SK-N-SH (cell line): ENCODE data around the gene RAMP3. TPM values are rescaled to one million over a fixed set of nuclear protein-coding genes. Genes with fewer than 3 reads are reported as not detected.

ENCODE experiments used
- CTCF ChIA-PET: fragments of 300-600, 350-600 bp; formaldehyde crosslinking; extraction: SDS; loops from one replicate; lab custom pipeline; 2021; lab: Yijun Ruan, JAX
- POLR2A ChIA-PET: fragments of 350-600 bp; sonication (Branson Sonifier 250); formaldehyde crosslinking; extraction: SDS; loops from one replicate; lab custom pipeline; 2020; ENCODE audit warnings: antibody characterized with exemption, inconsistent platforms; lab: Yijun Ruan, JAX
- DNase-seq: peaks from one replicate; pipeline ENCODE4 v3.0.0; 2012
- H2AFZ ChIP-seq: fragments of 200-600 bp; sonication (generic); 2 replicates; pipeline ENCODE4 v1.8.1; 2016; ENCODE audit warnings: antibody characterized with exemption, mild to moderate bottlenecking, low read depth
- H3F3A ChIP-seq: fragments of 200-600 bp; sonication (generic); replicated peaks from 2 replicates; pipeline ENCODE3; 2016; ENCODE audit warnings: antibody characterized with exemption, mild to moderate bottlenecking; ENCODE audit not compliant: insufficient read depth
- H3K27ac ChIP-seq, 2 experiments: fragments of 200-500 bp in 1 of 2; fragments of 200-600 bp in 1 of 2; sonication (Bioruptor generic) in 1 of 2; sonication (generic), shearing (Covaris generic) in 1 of 2; 2 replicates each; pipeline versions ENCODE4 v1.5.1 to v1.6.1; 2014 to 2016; ENCODE audit warnings: low read depth in 2 of 2, inconsistent platforms in 1 of 2, low read length in 1 of 2, mild to moderate bottlenecking in 1 of 2, mixed read lengths in 1 of 2
- H3K27me3 ChIP-seq: fragments of 200-600 bp; sonication (generic), shearing (Covaris generic); 2 replicates; pipeline ENCODE4 v1.6.1; 2016; ENCODE audit warnings: mixed run types; ENCODE audit not compliant: insufficient read depth
- H3K36me3 ChIP-seq, 2 experiments: fragments of 200-500 bp in 1 of 2; fragments of 200-600 bp in 1 of 2; sonication (Bioruptor generic) in 1 of 2; sonication (generic) in 1 of 2; replicated peaks in 1 of 2; 2 replicates each; pipeline versions ENCODE3 to v1.5.1; 2014 to 2016; ENCODE audit warnings: low read length in 1 of 2, mild to moderate bottlenecking in 1 of 2; ENCODE audit not compliant: insufficient read depth in 2 of 2, control insufficient read depth in 1 of 2
- H3K4me1 ChIP-seq, 2 experiments: fragments of 200-500 bp in 1 of 2; fragments of 200-600 bp in 1 of 2; sonication (Bioruptor generic) in 1 of 2; sonication (generic), shearing (Covaris generic) in 1 of 2; 2 replicates each; pipeline versions ENCODE4 v1.5.1 to v1.6.1; 2014 to 2016; ENCODE audit warnings: low read depth in 1 of 2, low read length in 1 of 2, mixed run types in 1 of 2; ENCODE audit not compliant: insufficient read depth in 2 of 2, control insufficient read depth in 1 of 2
- H3K4me2 ChIP-seq: fragments of 200-600 bp; sonication (generic), shearing (Covaris generic); 2 replicates; pipeline ENCODE4 v1.6.1; 2017; ENCODE audit warnings: mixed run types
- H3K4me3 ChIP-seq, 2 experiments: fragments of 200-500 bp in 1 of 2; fragments of 200-600 bp in 1 of 2; sonication (Bioruptor generic) in 1 of 2; sonication (generic), shearing (Covaris generic) in 1 of 2; 2 replicates each; pipeline versions ENCODE4 v1.5.1 to v1.8.1; 2014 to 2016; ENCODE audit warnings: low read depth in 2 of 2, inconsistent platforms in 1 of 2, low read length in 1 of 2, mild to moderate bottlenecking in 1 of 2, mixed read lengths in 1 of 2, moderate library complexity in 1 of 2
- H3K79me2 ChIP-seq: fragments of 200-600 bp; sonication (generic); 2 replicates; pipeline ENCODE4 v1.8.1; 2017; ENCODE audit warnings: mild to moderate bottlenecking; ENCODE audit not compliant: insufficient read depth
- H3K9ac ChIP-seq: fragments of 200-600 bp; sonication (generic); 2 replicates; pipeline ENCODE4 v1.6.1; 2017; ENCODE audit warnings: mixed run types
- H3K9me2 ChIP-seq: fragments of 200-600 bp; sonication (generic); 2 replicates; pipeline ENCODE4 v1.6.1; 2017; ENCODE audit warnings: mixed run types
- H3K9me3 ChIP-seq: fragments of 200-600 bp; sonication (generic); 2 replicates; pipeline ENCODE4 v1.6.1; 2017; ENCODE audit warnings: mixed run types, mild to moderate bottlenecking, moderate library complexity
- H4K20me1 ChIP-seq: fragments of 200-600 bp; sonication (generic); 2 replicates; pipeline ENCODE4 v1.6.1; 2017; ENCODE audit warnings: mild to moderate bottlenecking, mixed run types; ENCODE audit not compliant: insufficient read depth
- CHD2 ChIP-seq: fragments of 150-350 bp; IDR thresholded peaks from 2 replicates; pipeline ENCODE4 v1.6.1; 2018; ENCODE audit warnings: low read length; ENCODE audit not compliant: partially characterized antibody
- EP300 ChIP-seq, 2 experiments: IDR thresholded peaks; 2 replicates each; pipeline versions ENCODE4 v1.4.0 to v1.6.1; 2012; ENCODE audit warnings: borderline replicate concordance in 1 of 2, low read depth in 1 of 2, low read length in 1 of 2
- FOSL2 ChIP-seq: IDR thresholded peaks from 2 replicates; pipeline ENCODE4 v1.4.0; 2012; ENCODE audit warnings: low read depth, mild to moderate bottlenecking, moderate library complexity, borderline replicate concordance
- FOXM1 ChIP-seq: IDR thresholded peaks from 2 replicates; pipeline ENCODE4 v1.4.0; 2012; ENCODE audit warnings: low read depth, mild to moderate bottlenecking
- MXI1 ChIP-seq: IDR thresholded peaks from 2 replicates; pipeline ENCODE4 v1.6.1; 2012; ENCODE audit warnings: mild to moderate bottlenecking, low read depth, low read length, improper control_type of control experiment
- NRF1 ChIP-seq: IDR thresholded peaks from 2 replicates; pipeline ENCODE4 v1.6.1; 2012; ENCODE audit warnings: low read depth, mild to moderate bottlenecking, low read length
- PBX3 ChIP-seq: IDR thresholded peaks from 2 replicates; pipeline ENCODE4; 2012
- TAF1 ChIP-seq: IDR thresholded peaks from 2 replicates; pipeline ENCODE4 v1.6.1; 2012; ENCODE audit warnings: low read depth, mild to moderate bottlenecking, low read length, moderate library complexity, borderline replicate concordance
- USF2 ChIP-seq: fragments of 150-350 bp; IDR thresholded peaks from 2 replicates; pipeline ENCODE4 v1.6.1; 2017; ENCODE audit warnings: antibody characterized with exemption, low read length, low read depth, borderline replicate concordance
- WGBS: methylation state at CpG from one replicate; pipeline ENCODE4 v1.1.6; 2017; ENCODE audit warnings: low lambda C conversion rate; 5-methylcytosine and 5-hydroxymethylcytosine counted together
- polyA plus RNA-seq, 3 experiments: library from polyadenylated mRNA; depleted of rRNA; stranded (reverse); fragments of >200 nt; gene quantifications; 2 replicates each; pipeline ENCODE4 v1.2.3, GENCODE V29; 2012
- TF ChIP-seq, protein P1 (sequence below): IDR thresholded peaks from 2 replicates; pipeline ENCODE4 v1.4.0; 2012; ENCODE audit warnings: low read depth
- TF ChIP-seq, protein P2 (sequence below): IDR thresholded peaks from 2 replicates; pipeline ENCODE4 v1.6.1; 2012; ENCODE audit warnings: mild to moderate bottlenecking, low read depth, low read length, moderate library complexity
- TF ChIP-seq, protein P3 (sequence below): fragments of 150-350 bp; IDR thresholded peaks from 2 replicates; pipeline ENCODE4 v1.6.1; 2016; ENCODE audit warnings: mild to moderate bottlenecking, low read depth, low read length

RAMP3 gene
- polyA plus RNA-seq, 1 of the 3 experiments (the other 2 are of a cell fraction), result not detected

DNA sequence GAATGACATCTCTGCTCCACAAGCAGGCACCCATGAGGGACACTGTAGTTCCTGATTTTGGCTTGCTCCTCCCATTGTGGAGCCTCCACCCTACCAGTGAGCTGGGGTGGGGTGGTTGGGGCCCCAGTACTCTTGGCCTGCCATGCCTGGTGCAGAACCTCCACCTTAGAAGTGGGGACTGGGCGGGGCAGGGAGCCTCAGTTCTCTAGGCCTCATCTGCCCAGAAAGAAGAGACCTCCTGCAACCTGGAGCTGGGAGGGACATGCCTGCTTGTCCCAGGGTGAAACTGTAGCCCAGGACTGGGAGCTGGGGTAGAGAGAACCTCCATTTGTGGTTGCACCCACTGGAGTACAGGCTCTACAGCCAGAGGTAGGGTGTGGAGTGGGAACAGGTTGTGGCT lies 14.4 kb downstream of the RAMP3 start (continued):
- no peak for TF ChIP-seq PBX3

- Histone ChIP-seq H3K4me1 (no peaks in the 10 kb centered on the region), H3K27ac (no peak overlapping the region), H3F3A (no peaks in the 10 kb centered on the region), H3K27me3 (0 out of 2 replicates have a peak, but pooled peaks cover 27% of the 10 kb centered on the region), H3K36me3 (no peaks in the 10 kb centered on the region), H3K9me3 (no peaks in the 10 kb centered on the region), H3K4me3 (no peak overlapping the region), H2AFZ (no peak overlapping the region), H3K9me2 (no peaks in the 10 kb centered on the region), H3K79me2 (no peaks in the 10 kb centered on the region), H3K4me2 (no peak overlapping the region), H4K20me1 (no peaks in the 10 kb centered on the region), H3K9ac (no peak overlapping the region)
- 40% methylated on average over 6 of the region's 6 CpGs for WGBS
- ChIA-PET POLR2A (no interaction called here), CTCF (interaction anchor here (0.6 to 2.8 kb wide), 6 partner anchors 18 to 681 kb away, joined by 3 to 15 read pairs (median 4); no protein-coding TSS in a partner anchor)
- no peak for DNase-seq
- TF ChIP-seq CHD2 (no peak), TAF1 (no peak), MXI1 (no peak), FOXM1 (no peak), EP300 (IDR thresholded peaks at IDR 0.05; ENCODE audit: borderline replicate concordance in 1 of 2, low read depth in 1 of 2, low read length in 1 of 2) (no peak), FOSL2 (no peak), USF2 (no peak), NRF1 (no peak)
- TF ChIP-seq, protein P1, sequence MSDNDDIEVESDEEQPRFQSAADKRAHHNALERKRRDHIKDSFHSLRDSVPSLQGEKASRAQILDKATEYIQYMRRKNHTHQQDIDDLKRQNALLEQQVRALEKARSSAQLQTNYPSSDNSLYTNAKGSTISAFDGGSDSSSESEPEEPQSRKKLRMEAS, result no peak
- TF ChIP-seq, protein P2, sequence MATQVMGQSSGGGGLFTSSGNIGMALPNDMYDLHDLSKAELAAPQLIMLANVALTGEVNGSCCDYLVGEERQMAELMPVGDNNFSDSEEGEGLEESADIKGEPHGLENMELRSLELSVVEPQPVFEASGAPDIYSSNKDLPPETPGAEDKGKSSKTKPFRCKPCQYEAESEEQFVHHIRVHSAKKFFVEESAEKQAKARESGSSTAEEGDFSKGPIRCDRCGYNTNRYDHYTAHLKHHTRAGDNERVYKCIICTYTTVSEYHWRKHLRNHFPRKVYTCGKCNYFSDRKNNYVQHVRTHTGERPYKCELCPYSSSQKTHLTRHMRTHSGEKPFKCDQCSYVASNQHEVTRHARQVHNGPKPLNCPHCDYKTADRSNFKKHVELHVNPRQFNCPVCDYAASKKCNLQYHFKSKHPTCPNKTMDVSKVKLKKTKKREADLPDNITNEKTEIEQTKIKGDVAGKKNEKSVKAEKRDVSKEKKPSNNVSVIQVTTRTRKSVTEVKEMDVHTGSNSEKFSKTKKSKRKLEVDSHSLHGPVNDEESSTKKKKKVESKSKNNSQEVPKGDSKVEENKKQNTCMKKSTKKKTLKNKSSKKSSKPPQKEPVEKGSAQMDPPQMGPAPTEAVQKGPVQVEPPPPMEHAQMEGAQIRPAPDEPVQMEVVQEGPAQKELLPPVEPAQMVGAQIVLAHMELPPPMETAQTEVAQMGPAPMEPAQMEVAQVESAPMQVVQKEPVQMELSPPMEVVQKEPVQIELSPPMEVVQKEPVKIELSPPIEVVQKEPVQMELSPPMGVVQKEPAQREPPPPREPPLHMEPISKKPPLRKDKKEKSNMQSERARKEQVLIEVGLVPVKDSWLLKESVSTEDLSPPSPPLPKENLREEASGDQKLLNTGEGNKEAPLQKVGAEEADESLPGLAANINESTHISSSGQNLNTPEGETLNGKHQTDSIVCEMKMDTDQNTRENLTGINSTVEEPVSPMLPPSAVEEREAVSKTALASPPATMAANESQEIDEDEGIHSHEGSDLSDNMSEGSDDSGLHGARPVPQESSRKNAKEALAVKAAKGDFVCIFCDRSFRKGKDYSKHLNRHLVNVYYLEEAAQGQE, result no peak
- TF ChIP-seq, protein P3, sequence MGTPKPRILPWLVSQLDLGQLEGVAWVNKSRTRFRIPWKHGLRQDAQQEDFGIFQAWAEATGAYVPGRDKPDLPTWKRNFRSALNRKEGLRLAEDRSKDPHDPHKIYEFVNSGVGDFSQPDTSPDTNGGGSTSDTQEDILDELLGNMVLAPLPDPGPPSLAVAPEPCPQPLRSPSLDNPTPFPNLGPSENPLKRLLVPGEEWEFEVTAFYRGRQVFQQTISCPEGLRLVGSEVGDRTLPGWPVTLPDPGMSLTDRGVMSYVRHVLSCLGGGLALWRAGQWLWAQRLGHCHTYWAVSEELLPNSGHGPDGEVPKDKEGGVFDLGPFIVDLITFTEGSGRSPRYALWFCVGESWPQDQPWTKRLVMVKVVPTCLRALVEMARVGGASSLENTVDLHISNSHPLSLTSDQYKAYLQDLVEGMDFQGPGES, result no peak
These were observed 16.2 kb downstream of the RAMP3 start for GRCh38 chr7:45173596-45174327.
